Measurements from ENCODE around the gene FGD1. TPM values are rescaled to one million over a fixed set of nuclear protein-coding genes. Genes with fewer than 3 reads are reported as not detected.
A peak's percentile ranks its signal among the peaks of the same experiment; 100 is the strongest.

FGD1 gene
- total RNA-seq, 1 experiment from 2014 or later: 13.9 TPM

DNA sequence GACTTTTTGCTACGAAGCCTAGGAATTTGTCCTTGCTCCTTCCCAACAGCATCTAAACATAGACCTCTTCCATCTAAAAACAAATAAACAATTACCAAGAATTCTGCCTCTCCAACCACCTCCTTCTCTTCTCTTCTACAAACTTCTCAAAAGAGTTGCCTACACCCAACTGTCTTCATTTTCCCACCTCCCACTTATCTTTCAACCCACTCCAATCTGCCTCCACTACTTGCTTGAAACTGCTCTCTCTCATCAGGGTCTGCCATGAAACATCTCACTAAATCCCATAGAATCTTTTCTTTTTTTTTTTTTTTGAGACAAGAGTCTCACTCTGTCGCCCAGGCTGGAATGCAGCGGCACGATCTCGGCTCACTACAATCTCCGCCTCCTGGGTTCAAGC, 902 bp upstream of the FGD1 start:
- CTCF ChIA-PET: no interaction called here

DNA sequence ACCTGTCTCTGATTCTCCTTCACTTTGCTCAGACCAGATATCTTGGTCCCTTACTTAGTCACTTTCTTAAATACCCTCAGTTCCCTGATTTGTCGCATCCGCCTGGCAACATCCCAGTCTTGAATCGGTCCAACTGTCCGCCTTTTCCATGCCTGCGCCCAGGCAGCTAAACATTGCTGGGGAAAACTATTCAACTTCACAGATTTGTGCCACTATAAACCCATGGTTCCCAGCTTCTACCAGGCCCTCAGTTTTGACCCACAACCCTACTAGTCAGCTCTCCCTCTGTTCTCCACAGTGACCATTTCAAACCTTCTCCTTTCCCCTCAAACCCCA, 451 bp upstream of the FGD1 start:
- H3K9me3 Mint-ChIP-seq (ENCODE audit: unreplicated experiment): no peaks in the 10 kb centered on the region
- peaks cover 55% of the 10 kb centered on the region for H3K27me3 Mint-ChIP-seq (ENCODE audit: insufficient read depth, unreplicated experiment)
- TF ChIP-seq, protein P1, sequence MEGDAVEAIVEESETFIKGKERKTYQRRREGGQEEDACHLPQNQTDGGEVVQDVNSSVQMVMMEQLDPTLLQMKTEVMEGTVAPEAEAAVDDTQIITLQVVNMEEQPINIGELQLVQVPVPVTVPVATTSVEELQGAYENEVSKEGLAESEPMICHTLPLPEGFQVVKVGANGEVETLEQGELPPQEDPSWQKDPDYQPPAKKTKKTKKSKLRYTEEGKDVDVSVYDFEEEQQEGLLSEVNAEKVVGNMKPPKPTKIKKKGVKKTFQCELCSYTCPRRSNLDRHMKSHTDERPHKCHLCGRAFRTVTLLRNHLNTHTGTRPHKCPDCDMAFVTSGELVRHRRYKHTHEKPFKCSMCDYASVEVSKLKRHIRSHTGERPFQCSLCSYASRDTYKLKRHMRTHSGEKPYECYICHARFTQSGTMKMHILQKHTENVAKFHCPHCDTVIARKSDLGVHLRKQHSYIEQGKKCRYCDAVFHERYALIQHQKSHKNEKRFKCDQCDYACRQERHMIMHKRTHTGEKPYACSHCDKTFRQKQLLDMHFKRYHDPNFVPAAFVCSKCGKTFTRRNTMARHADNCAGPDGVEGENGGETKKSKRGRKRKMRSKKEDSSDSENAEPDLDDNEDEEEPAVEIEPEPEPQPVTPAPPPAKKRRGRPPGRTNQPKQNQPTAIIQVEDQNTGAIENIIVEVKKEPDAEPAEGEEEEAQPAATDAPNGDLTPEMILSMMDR (IDR thresholded peaks at IDR 0.05; ENCODE audit: unreplicated experiment): no peak

More for the DNA sequence above, 902 bp upstream of the FGD1 start:
- H3K27me3 Mint-ChIP-seq (ENCODE audit: insufficient read depth, unreplicated experiment): peaks cover 54% of the 10 kb centered on the region
- DNase-seq (ENCODE audit: unreplicated experiment): no peak
- POLR2A ChIA-PET: interaction anchor here (0.9 kb wide), 1 partner anchor 33 kb away, joined by 4 read pairs; the partner anchor contains the start of gene GNL3L
- H3K9me3 Mint-ChIP-seq (ENCODE audit: unreplicated experiment): no peaks in the 10 kb centered on the region
- intact Hi-C loops (cut with micrococcal nuclease): no loop called here
- peak overlapping the region; percentile 68 for H3K4me3 Mint-ChIP-seq (ENCODE audit: unreplicated experiment)
- no peak overlapping the region for H3K27ac Mint-ChIP-seq (ENCODE audit: low read depth, unreplicated experiment)
- BruUV-seq (replicated peaks): no TSS peak
- no peaks in the 10 kb centered on the region for H3K4me1 Mint-ChIP-seq (ENCODE audit: insufficient read depth, unreplicated experiment)
- H3K36me3 Mint-ChIP-seq (ENCODE audit: insufficient read depth, unreplicated experiment): no peaks in the 10 kb centered on the region
- TF ChIP-seq, protein P1 (IDR thresholded peaks at IDR 0.05; ENCODE audit: unreplicated experiment): no peak

DNA sequence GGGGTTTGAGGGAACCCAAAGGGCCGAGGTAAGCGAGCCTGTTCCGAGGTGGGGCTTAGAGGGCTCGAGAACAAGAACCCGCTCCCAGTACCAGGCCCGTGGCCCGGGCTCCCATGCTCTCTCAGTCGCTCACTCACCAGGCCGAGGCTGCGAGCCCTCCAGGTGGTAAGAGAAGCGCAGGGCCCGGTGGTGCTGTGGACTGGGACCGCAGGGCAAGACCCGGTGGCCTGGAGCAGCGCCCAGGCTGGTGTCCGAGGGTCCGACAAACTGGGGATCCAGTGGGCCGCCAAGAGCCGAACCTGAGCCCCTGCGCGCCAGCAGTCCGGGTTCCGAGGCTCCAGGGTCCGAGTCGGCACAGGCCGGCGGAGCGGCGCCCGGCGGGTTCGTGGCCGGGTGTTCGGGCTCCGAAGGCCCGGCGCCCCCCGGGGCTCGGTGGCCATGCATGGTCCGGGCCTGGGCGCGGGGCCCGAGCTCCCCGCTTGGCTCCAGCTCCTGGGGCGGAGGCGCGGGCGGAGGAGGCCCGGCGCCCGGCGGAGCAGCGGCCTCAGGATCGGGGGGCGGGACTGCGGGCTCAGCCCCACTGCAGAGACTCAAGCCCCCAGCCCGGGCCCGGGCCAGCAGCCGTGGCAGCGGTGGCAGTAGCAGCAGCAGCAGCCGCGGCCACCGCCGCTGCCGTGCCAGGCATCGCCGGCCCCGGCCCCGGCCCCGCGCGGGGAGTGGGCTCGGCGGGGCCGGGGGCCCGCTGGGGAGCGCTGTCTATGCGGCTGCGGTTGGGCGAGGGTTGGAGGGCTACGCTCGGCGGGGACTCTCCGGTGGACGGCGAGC, 833 bp downstream of the FGD1 start:
- BruUV-seq (replicated peaks): no TSS peak
- POLR2A ChIA-PET: interaction anchor here (0.7 to 2.2 kb wide), 3 partner anchors 34 to 55 kb away, joined by 3 to 8 read pairs (median 6); partner anchors contain the start of gene TSR2

More for the DNA sequence above, 451 bp upstream of the FGD1 start:
- Mint-ChIP-seq H3K4me3 (ENCODE audit: unreplicated experiment) (peak overlapping the region; percentile 68), H3K27ac (ENCODE audit: low read depth, unreplicated experiment) (peak overlapping the region; percentile 40), H3K4me1 (ENCODE audit: insufficient read depth, unreplicated experiment) (no peaks in the 10 kb centered on the region), H3K36me3 (ENCODE audit: insufficient read depth, unreplicated experiment) (no peaks in the 10 kb centered on the region)
- POLR2A ChIA-PET: interaction anchor here (0.9 kb wide), 1 partner anchor 34 kb away, joined by 4 read pairs; the partner anchor contains the start of gene GNL3L
- intact Hi-C loops (cut with micrococcal nuclease): no loop called here
- BruUV-seq (replicated peaks): no TSS peak
- CTCF ChIA-PET: no interaction called here
- no peak for DNase-seq (ENCODE audit: unreplicated experiment)

More for the DNA sequence above, 833 bp downstream of the FGD1 start:
- CTCF ChIA-PET: no interaction called here
- H3K27ac Mint-ChIP-seq (ENCODE audit: low read depth, unreplicated experiment): peak overlapping the region; percentile 24
- TF ChIP-seq, protein P1 (IDR thresholded peaks at IDR 0.05; ENCODE audit: unreplicated experiment): no peak
- H3K4me1 Mint-ChIP-seq (ENCODE audit: insufficient read depth, unreplicated experiment): no peaks in the 10 kb centered on the region
- peak overlapping the region; percentile 74 for H3K4me3 Mint-ChIP-seq (ENCODE audit: unreplicated experiment)
- no peaks in the 10 kb centered on the region for H3K36me3 Mint-ChIP-seq (ENCODE audit: insufficient read depth, unreplicated experiment)
- DNase-seq (ENCODE audit: unreplicated experiment): peak; percentile 33
- H3K9me3 Mint-ChIP-seq (ENCODE audit: unreplicated experiment): no peaks in the 10 kb centered on the region
- peaks cover 59% of the 10 kb centered on the region for H3K27me3 Mint-ChIP-seq (ENCODE audit: insufficient read depth, unreplicated experiment)
- intact Hi-C loops (cut with micrococcal nuclease): no loop called here
